ENCODE data around the gene ARRB1.
"Not testable (repeated sequence)": the region's sequence is repeated elsewhere in the genome, so short reads cannot be mapped to it uniquely, and the experiment has no call there.

Gene ARRB1

GRCh38 chr11:75274716-75275115, 76.7 kb downstream of the ARRB1 start:
- not testable (repeated sequence) for DNase-seq (ENCODE audit: low spot score)

- no peak for DNase-seq (ENCODE audit: low spot score)
Observed at GRCh38 chr11:75273411-75274391, 77.8 kb downstream of the ARRB1 start.

GRCh38 chr11:75272821-75273301, 78.6 kb downstream of the ARRB1 start:
- DNase-seq (ENCODE audit: low spot score): no peak

DNA sequence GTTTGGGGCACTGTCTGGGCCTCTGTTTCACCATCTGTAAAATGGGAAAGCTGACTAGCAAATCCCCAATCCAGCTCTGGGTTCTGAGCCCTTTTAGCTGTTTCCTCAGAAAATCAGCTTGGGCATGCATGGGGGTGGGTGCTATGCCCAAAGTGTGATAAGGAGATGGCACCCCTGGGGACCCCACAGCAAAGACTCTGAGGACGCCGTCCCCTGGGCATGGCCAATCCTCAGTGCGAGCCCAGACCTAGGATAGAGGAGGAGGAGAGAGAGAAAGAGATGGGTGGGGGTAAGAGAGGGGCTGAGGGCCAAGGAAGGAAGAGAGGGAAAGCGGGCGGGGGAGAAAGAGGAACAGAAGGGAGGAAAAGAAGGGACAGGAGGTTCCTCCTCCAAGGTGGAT, 79.1 kb downstream of the ARRB1 start:
- DNase-seq (ENCODE audit: low spot score): no peak

GRCh38 chr11:75271730-75272129, 79.7 kb downstream of the ARRB1 start:
- no peak for DNase-seq (ENCODE audit: low spot score)

- no peak for DNase-seq (ENCODE audit: low spot score)
Observed at GRCh38 chr11:75270896-75271418, 80.5 kb downstream of the ARRB1 start.

- DNase-seq (ENCODE audit: low spot score): no peak
Observed at GRCh38 chr11:75269896-75270295, 81.6 kb downstream of the ARRB1 start.

DNA sequence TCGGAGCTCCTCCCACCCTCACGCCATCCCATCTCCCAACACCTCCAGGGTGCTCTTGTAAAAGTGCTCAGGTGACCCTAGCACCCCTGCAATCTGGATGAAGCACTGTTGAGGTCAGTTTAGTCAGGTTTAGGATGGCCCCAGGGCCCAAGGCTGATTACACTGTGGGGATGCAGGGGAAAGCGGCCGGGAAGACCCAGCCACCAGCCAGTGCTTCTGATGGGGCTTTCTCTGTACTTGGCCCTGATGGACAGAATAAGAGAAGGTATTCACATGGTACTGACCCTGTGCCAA, 82.1 kb downstream of the ARRB1 start:
- no peak for DNase-seq (ENCODE audit: low spot score)

DNA sequence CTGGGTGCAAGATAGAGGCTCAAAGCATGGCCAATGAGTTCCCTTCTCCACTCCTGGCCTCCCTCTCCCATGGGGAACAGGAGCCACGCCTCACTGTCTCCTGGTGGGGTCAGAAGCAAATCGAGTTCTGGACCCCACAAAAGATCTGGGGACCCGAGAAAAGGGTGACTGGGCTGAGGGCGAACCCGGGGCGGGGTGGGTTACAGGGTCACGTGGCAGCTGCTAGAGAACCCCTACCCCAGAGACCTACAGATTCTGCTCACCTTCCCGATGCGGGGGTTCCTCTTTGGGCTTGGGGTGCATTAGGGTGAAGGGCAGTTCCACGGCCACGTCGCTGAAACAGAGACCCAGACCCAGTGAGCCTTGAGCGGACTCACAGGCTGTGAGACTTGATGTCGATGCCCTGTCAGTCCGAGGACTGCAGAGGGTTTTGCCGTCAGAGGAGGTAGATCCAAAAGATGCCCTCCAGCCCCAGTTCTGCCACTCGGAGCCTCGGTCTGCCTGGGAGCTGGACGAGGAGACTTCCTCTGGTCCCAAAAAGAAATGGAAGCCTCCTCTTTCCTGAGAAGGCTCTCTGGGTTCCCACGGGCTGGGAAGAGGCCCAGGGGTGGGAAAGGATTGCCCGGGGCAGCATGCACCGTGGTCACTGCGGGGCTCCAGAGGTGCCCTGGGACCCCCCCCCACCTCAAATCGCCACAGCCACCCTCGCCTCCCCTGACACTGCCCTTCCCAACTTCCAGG, 82.7 kb downstream of the ARRB1 start:
- DNase-seq (ENCODE audit: low spot score): no peak

DNA sequence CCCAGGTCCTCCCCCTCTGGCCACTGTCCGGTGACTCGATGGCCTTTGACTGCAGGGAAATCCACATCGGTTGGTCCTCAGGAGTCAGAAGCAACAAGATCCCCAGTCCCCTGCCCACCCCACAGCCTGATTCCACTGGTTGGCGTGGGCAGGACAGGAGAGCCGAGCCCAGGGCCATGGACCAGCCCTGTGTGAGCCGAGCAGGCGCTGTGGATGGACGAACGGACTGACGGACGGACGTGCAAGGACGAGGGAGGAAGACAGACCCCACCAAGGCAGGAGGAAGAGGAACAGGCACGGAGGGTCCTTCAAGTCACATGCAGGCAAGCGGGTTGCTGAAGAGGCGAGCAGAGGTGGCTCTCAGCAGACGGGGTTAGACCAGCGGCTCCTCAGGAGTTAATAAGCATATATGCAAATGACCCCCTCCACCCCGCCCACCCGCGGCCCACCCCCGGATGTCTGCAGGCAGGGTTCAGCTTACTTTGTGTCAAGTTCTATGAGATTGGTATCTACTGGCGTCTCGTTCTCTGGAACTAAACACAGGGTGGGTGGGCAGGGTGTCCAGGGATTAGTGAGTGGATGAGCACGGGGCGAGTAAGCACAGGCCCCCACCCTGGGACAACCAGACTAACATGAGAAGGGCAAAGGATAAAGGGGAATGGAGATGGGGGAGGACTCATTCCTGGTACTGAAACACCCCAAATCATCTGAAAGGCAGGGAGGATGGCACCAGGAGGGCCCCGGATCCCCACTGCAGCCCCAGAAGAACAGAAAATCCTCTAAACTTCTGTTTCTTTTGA, 84.1 kb downstream of the ARRB1 start:
- no peak for DNase-seq (ENCODE audit: low spot score)

- no peak for DNase-seq (ENCODE audit: low spot score)
Observed at GRCh38 chr11:75265851-75266531, 85.5 kb downstream of the ARRB1 start.

DNA sequence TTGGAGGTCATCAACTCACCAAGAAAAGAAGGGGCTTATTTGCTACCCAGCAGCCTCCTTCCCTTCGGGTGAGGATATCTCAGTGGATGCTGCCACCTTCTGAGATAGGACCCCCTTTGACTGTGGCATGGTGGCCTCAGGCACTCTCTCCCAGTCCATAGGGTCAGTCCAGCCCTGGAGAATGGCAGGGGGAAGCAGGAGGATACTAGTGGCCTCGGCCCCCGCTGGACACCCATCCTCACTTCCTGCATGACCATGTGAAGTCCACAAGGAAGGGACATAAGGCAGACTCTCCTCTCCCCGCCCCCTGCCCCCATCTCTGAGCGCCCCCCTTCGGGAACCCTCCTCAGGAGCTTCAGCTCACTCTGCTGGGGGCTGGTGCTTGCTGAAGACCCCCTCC, 86.5 kb downstream of the ARRB1 start:
- DNase-seq (ENCODE audit: low spot score): no peak

- no peak for DNase-seq (ENCODE audit: low spot score)
Observed at GRCh38 chr11:75264356-75264755, 87.1 kb downstream of the ARRB1 start.

- no peak for DNase-seq (ENCODE audit: low spot score)
Observed at GRCh38 chr11:75263944-75264349, 87.5 kb downstream of the ARRB1 start.

- DNase-seq (ENCODE audit: low spot score): no peak
Observed at GRCh38 chr11:75262961-75263852, 88.3 kb downstream of the ARRB1 start.

- DNase-seq (ENCODE audit: low spot score): no peak
Observed at GRCh38 chr11:75262436-75262835, 89.0 kb downstream of the ARRB1 start.

- DNase-seq (ENCODE audit: low spot score): no peak
Observed at GRCh38 chr11:75261902-75262361, 89.5 kb downstream of the ARRB1 start.

- no peak for DNase-seq (ENCODE audit: low spot score)
Observed at GRCh38 chr11:75260396-75261170, 90.9 kb downstream of the ARRB1 start.

- no peak for DNase-seq (ENCODE audit: low spot score)
Observed at GRCh38 chr11:75254326-75254725, 97.1 kb downstream of the ARRB1 start.

- no peak for DNase-seq (ENCODE audit: low spot score)
Observed at GRCh38 chr11:75249704-75250103, 101.8 kb downstream of the ARRB1 start.
